Smooth muscle cell (in vitro differentiated cells): ENCODE data around the gene TIMM22. TPM values are rescaled to one million over a fixed set of nuclear protein-coding genes. Genes with fewer than 3 reads are reported as not detected.

Source experiments
- DNase-seq: peaks from one replicate; lab custom pipeline; 2025; ENCODE audit not compliant: unreplicated experiment; lab: John Stamatoyannopoulos, UW
- H2AFZ ChIP-seq: fragments of 200-600 bp; sonication (generic); 2 replicates; pipeline ENCODE4 v1.6.0; 2016; ENCODE audit warnings: antibody characterized with exemption, low read depth, mild to moderate bottlenecking
- H3F3A ChIP-seq: fragments of 200-600 bp; sonication (generic); 2 replicates; pipeline ENCODE4 v1.6.0; 2017; ENCODE audit warnings: antibody characterized with exemption, low read depth
- H3K27ac ChIP-seq: fragments of 200-600 bp; sonication (generic); 2 replicates; pipeline ENCODE4 v1.5.1; 2016; ENCODE audit warnings: low read depth, mild to moderate bottlenecking
- H3K27me3 ChIP-seq: fragments of 200-600 bp; sonication (generic); 2 replicates; pipeline ENCODE4 v1.6.1; 2016; ENCODE audit warnings: low read depth, mild to moderate bottlenecking
- H3K36me3 ChIP-seq: fragments of 200-600 bp; sonication (generic); 2 replicates; pipeline ENCODE4 v1.5.1; 2016; ENCODE audit warnings: low read depth
- H3K4me1 ChIP-seq: fragments of 200-600 bp; sonication (generic); 2 replicates; pipeline ENCODE4 v1.5.1; 2016; ENCODE audit warnings: low read depth
- H3K4me2 ChIP-seq: fragments of 200-600 bp; sonication (generic); 2 replicates; pipeline ENCODE4 v1.6.0; 2016; ENCODE audit warnings: mild to moderate bottlenecking
- H3K4me3 ChIP-seq: fragments of 200-600 bp; sonication (generic); 2 replicates; pipeline ENCODE4 v1.5.1; 2016; ENCODE audit warnings: mild to moderate bottlenecking
- H3K79me2 ChIP-seq: fragments of 200-600 bp; sonication (generic); 2 replicates; pipeline ENCODE4 v1.6.0; 2016; ENCODE audit warnings: low read depth, mild to moderate bottlenecking
- H3K9ac ChIP-seq: fragments of 200-600 bp; sonication (generic); 2 replicates; pipeline ENCODE4 v1.6.0; 2016; ENCODE audit warnings: low read depth
- H3K9me3 ChIP-seq: fragments of 200-600 bp; sonication (generic); replicated peaks from 2 replicates; pipeline ENCODE4 v1.5.1; 2016; ENCODE audit warnings: low read depth
- H4K20me1 ChIP-seq: fragments of 200-600 bp; sonication (generic); 2 replicates; pipeline ENCODE4 v1.6.0; 2016; ENCODE audit warnings: low read depth
- WGBS: methylation state at CpG from one replicate; pipeline ENCODE4 v1.1.7; 2016; ENCODE audit warnings: low lambda C conversion rate; 5-methylcytosine and 5-hydroxymethylcytosine counted together
- polyA plus RNA-seq: library from polyadenylated mRNA; unstranded; fragments of >200 nt; fragmentation: Nextera tagmentation; extraction: Ambion mirVana; gene quantifications from 2 replicates; pipeline ENCODE4 v1.2.1, GENCODE V29; 2016
- total RNA-seq: library from RNA; depleted of rRNA; stranded (reverse); fragments of >200 nt; gene quantifications from 2 replicates; pipeline ENCODE4 v1.2.3, GENCODE V29; 2014
- TF ChIP-seq, protein P1 (sequence below): fragments of 200-600 bp; sonication (generic); IDR thresholded peaks from 2 replicates; pipeline ENCODE4 v1.5.1; 2017; ENCODE audit warnings: borderline replicate concordance, mild to moderate bottlenecking, antibody characterized with exemption; ENCODE audit not compliant: insufficient read depth, poor library complexity, severe bottlenecking

Gene TIMM22
- total and polyA plus RNA-seq, 2 experiments from 2014 or later = 13.7 to 24.0 TPM

DNA sequence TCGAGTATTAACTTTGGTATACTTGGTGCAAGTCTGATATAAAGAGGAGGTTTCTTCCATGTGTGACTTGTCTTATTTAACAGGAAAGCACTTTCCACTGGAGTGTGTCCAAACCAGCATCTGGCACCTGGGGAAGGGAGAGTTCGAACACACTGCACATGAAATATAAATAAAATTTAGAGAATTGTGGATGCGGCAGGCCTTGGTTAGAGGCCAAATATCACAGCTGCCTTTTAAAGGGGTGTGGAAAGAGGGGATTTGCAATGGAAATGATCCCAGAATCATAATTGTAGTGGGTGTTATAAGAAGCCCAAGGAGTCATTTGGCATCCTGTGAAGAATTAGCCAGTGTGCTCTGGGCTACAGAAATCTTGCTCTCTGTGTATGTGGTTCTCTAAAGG is 13.0 kb upstream of the TIMM22 start:
- H3K27me3 ChIP-seq = no peaks in the 10 kb centered on the region
- H3K79me2 ChIP-seq = no peaks in the 10 kb centered on the region
- no peak overlapping the region for H3K4me3 ChIP-seq
- 94% methylated on average over 3 of the region's 3 CpGs for WGBS
- DNase-seq = no peak
- H2AFZ ChIP-seq = no peak overlapping the region
- H3K27ac ChIP-seq = no peak overlapping the region
- no peaks in the 10 kb centered on the region for H3K36me3 ChIP-seq
- TF ChIP-seq, protein P1, sequence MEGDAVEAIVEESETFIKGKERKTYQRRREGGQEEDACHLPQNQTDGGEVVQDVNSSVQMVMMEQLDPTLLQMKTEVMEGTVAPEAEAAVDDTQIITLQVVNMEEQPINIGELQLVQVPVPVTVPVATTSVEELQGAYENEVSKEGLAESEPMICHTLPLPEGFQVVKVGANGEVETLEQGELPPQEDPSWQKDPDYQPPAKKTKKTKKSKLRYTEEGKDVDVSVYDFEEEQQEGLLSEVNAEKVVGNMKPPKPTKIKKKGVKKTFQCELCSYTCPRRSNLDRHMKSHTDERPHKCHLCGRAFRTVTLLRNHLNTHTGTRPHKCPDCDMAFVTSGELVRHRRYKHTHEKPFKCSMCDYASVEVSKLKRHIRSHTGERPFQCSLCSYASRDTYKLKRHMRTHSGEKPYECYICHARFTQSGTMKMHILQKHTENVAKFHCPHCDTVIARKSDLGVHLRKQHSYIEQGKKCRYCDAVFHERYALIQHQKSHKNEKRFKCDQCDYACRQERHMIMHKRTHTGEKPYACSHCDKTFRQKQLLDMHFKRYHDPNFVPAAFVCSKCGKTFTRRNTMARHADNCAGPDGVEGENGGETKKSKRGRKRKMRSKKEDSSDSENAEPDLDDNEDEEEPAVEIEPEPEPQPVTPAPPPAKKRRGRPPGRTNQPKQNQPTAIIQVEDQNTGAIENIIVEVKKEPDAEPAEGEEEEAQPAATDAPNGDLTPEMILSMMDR = no peak
- H3K4me1 ChIP-seq = no peaks in the 10 kb centered on the region
- no peaks in the 10 kb centered on the region for H3F3A ChIP-seq
- H3K9ac ChIP-seq = no peak overlapping the region
- no peaks in the 10 kb centered on the region for H4K20me1 ChIP-seq
- no peaks in the 10 kb centered on the region for H3K9me3 ChIP-seq
- no peak overlapping the region for H3K4me2 ChIP-seq

DNA sequence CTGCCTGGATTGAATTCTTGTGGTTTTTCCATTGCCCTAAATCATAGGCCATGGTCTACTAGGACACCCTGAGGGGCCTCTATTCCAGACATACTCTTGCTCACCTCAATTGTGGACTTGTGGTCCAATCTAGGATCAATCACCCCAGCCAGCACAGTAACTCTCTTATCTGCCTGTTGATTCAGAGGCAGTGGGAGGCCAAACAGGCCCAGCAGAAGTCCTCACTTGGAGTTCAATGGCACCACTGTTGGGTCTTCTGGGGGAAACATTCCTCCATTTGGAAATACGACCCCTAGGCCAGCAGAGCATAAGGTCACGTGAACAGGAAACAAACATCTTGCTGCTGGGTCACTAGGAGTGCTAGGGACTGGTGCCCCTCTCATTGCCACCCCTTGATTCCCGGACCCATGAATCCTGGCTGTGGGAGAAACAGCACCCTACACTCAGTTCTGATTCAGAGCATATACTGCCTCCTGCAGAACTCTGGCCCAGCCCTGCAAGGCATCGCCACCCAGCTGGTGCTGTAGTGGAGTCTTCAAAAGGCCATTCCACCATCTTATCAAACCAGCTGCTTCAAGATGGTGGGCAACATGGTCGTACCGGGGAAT is 10.5 kb upstream of the TIMM22 start:
- Histone ChIP-seq H3K36me3 (no peaks in the 10 kb centered on the region), H3K79me2 (no peaks in the 10 kb centered on the region), H3K27me3 (no peaks in the 10 kb centered on the region), H3K27ac (no peak overlapping the region), H4K20me1 (no peaks in the 10 kb centered on the region), H3K9me3 (no peaks in the 10 kb centered on the region), H2AFZ (no peak overlapping the region), H3K4me1 (no peaks in the 10 kb centered on the region), H3K4me3 (no peak overlapping the region), H3K4me2 (no peak overlapping the region), H3K9ac (no peak overlapping the region), H3F3A (no peaks in the 10 kb centered on the region)
- DNase-seq = no peak
- TF ChIP-seq, protein P1 = no peak
- WGBS = 86% methylated on average over 6 of the region's 6 CpGs

DNA sequence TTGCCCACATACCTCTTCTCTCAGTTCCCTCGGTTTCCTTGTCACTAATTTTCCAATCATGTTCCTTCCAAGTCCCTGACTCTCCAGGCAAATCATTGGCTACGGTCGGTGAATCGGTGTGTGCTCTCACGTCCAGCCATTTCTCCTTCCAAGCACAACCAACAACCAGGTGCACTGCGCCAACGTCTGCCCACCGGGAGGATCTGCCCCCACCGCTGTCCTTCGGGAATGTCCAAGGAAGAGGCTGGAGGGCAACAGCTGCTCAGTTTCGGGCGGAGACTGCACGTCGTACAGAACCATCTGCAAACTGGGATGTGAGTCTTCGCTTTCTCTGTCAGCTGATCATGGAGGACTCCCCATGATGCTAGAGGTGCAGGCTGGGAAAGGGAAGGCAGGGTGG is 9.0 kb upstream of the TIMM22 start:
- WGBS = 91% methylated on average over 15 of the region's 15 CpGs
- no peaks in the 10 kb centered on the region for H3K27me3 ChIP-seq
- H3F3A ChIP-seq = no peaks in the 10 kb centered on the region
- H3K4me3 ChIP-seq = no peak overlapping the region
- H4K20me1 ChIP-seq = no peaks in the 10 kb centered on the region
- H3K9ac ChIP-seq = no peak overlapping the region
- H3K4me2 ChIP-seq = no peak overlapping the region
- H3K27ac ChIP-seq = no peak overlapping the region
- no peaks in the 10 kb centered on the region for H3K9me3 ChIP-seq
- no peak for DNase-seq
- no peaks in the 10 kb centered on the region for H3K79me2 ChIP-seq
- no peak overlapping the region for H2AFZ ChIP-seq
- no peaks in the 10 kb centered on the region for H3K36me3 ChIP-seq
- H3K4me1 ChIP-seq = no peaks in the 10 kb centered on the region
- TF ChIP-seq, protein P1 = no peak

DNA sequence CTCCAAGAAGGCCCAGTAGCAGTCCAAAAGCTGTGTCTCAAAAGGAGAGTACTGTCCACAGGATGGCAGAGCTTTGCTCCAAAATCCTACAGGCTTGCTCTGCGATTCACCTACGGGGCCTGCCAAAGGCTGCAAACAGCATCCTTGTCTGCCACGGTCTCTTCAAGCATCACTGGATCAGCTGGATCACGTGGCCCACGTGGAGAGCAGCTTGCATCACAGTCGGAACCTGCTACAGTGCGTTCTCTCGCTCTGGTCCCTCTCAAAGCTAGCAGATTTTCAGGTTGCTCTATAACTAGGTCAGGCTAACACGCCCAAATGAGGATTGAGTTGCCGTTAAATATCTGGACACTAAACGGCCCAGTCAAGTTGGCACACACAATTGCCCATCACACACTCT is 8.4 kb upstream of the TIMM22 start:
- DNase-seq = no peak
- Histone ChIP-seq H3K36me3 (no peaks in the 10 kb centered on the region), H3K27me3 (no peaks in the 10 kb centered on the region), H3F3A (no peaks in the 10 kb centered on the region), H3K4me3 (no peak overlapping the region), H2AFZ (no peak overlapping the region), H4K20me1 (no peaks in the 10 kb centered on the region), H3K79me2 (no peaks in the 10 kb centered on the region), H3K9ac (no peak overlapping the region), H3K4me1 (no peaks in the 10 kb centered on the region), H3K27ac (no peak overlapping the region), H3K4me2 (no peak overlapping the region), H3K9me3 (no peaks in the 10 kb centered on the region)
- WGBS = 95% methylated on average over 11 of the region's 11 CpGs
- TF ChIP-seq, protein P1 = no peak
